GM12878 (cell line): Measurements from ENCODE around the gene MFSD12. TPM values are rescaled to one million over a fixed set of nuclear protein-coding genes. Genes with fewer than 3 reads are reported as not detected.

Experiments
- ATAC-seq: fragments of 200-7000 bp; cut with Tn5 transposase; 3 replicates; pipeline ENCODE4 v1.9.1; 2020; ENCODE audit warnings: mild to moderate bottlenecking, moderate library complexity
- BruUV-seq: library from RNA; stranded (reverse); fragments of 400-500 nt; replicated peaks from 2 replicates; lab custom pipeline; 2021; lab: Mats Ljungman, UMichigan
- CTCF ChIA-PET: fragments of 300-600 bp; sonication (Branson Sonifier 250); formaldehyde crosslinking; extraction: SDS; loops from one replicate; lab custom pipeline; 2021; ENCODE audit warnings: inconsistent platforms; lab: Yijun Ruan, JAX
- POLR2A ChIA-PET: fragments of 350-600 bp; formaldehyde crosslinking; extraction: SDS; loops from one replicate; lab custom pipeline; 2021; ENCODE audit warnings: inconsistent platforms; lab: Charles Lee
- RAD21 ChIA-PET: fragments of 300-600 bp; sonication (Branson Sonifier 250); formaldehyde crosslinking; loops from one replicate; lab custom pipeline; 2023; ENCODE audit warnings: antibody characterized with exemption; ENCODE audit not compliant: unreplicated experiment; lab: Charles Lee
- SMC1A ChIA-PET: fragments of 300-600 bp; sonication (Branson Sonifier 250); formaldehyde crosslinking; loops from one replicate; lab custom pipeline; 2023; ENCODE audit not compliant: unreplicated experiment, uncharacterized antibody; lab: Charles Lee
- DNase-seq: peaks from one replicate; pipeline ENCODE4 v3.0.0-alpha.2; 2011; ENCODE audit warnings: low read depth, low spot score
- FAIRE-seq: peaks from 3 replicates; lab custom pipeline; 2011; peaks lifted over from hg19 to GRCh38; lab: Jason Lieb, UNC
- H2AFZ ChIP-seq: 2 replicates; pipeline ENCODE4 v1.6.0; 2011; ENCODE audit warnings: low read depth, low read length, control low read depth; ENCODE audit not compliant: control insufficient read depth
- H3K27ac ChIP-seq: 2 replicates; pipeline ENCODE4 v1.5.1; 2011; ENCODE audit warnings: control low read depth; ENCODE audit not compliant: control insufficient read depth, insufficient read depth
- H3K27me3 ChIP-seq, 2 experiments: replicated peaks in 1 of 2; 2 replicates each; pipeline versions ENCODE4 v1.6.0 to v1.6.1; 2011; ENCODE audit warnings: low read length in 1 of 2; ENCODE audit not compliant: control insufficient read depth in 2 of 2, insufficient read depth in 2 of 2
- H3K36me3 ChIP-seq, 2 experiments: 2 replicates each; pipeline ENCODE4 v1.5.1; 2011; ENCODE audit warnings: low read length in 1 of 2; ENCODE audit not compliant: control insufficient read depth in 2 of 2, insufficient read depth in 2 of 2
- H3K4me1 ChIP-seq: 2 replicates; pipeline ENCODE4 v1.6.1; 2011; ENCODE audit warnings: mild to moderate bottlenecking, low read length, moderate library complexity, mixed read lengths; ENCODE audit not compliant: control insufficient read depth, insufficient read depth
- H3K4me2 ChIP-seq: 2 replicates; pipeline ENCODE4 v1.6.0; 2011; ENCODE audit warnings: control low read depth; ENCODE audit not compliant: control insufficient read depth, insufficient read depth
- H3K4me3 ChIP-seq: fragments of 200-600 bp; sonication (generic); 2 replicates; pipeline ENCODE4 v1.5.1; 2016
- H3K79me2 ChIP-seq: 2 replicates; pipeline ENCODE4 v1.6.0; 2011; ENCODE audit warnings: low read length; ENCODE audit not compliant: control insufficient read depth, insufficient read depth
- H3K9ac ChIP-seq: 2 replicates; pipeline ENCODE4 v1.8.0; 2011; ENCODE audit warnings: low read length, control low read depth, mixed read lengths; ENCODE audit not compliant: control insufficient read depth, insufficient read depth
- H3K9me3 ChIP-seq: replicated peaks from 3 replicates; pipeline ENCODE4 v1.5.1; 2011; ENCODE audit warnings: mild to moderate bottlenecking, low read length; ENCODE audit not compliant: control insufficient read depth, insufficient read depth
- H4K20me1 ChIP-seq: 2 replicates; pipeline ENCODE4 v1.6.0; 2011; ENCODE audit not compliant: control insufficient read depth, insufficient read depth
- ATF3 ChIP-seq: IDR thresholded peaks from 2 replicates; pipeline ENCODE4 v1.6.1; 2011; ENCODE audit warnings: low read depth, mild to moderate bottlenecking, low read length, moderate library complexity, borderline replicate concordance; ENCODE audit errors: extremely low read depth
- CBFB ChIP-seq: IDR thresholded peaks from 2 replicates; pipeline ENCODE4 v1.6.1; 2016; ENCODE audit warnings: antibody characterized with exemption, low read depth
- CBX3 ChIP-seq: fragments of 200-600 bp; sonication (generic); IDR thresholded peaks from 2 replicates; pipeline ENCODE4 v1.6.1; 2016; ENCODE audit warnings: low read depth, borderline replicate concordance
- DPF2 ChIP-seq: fragments of 450-650 bp; IDR thresholded peaks from 2 replicates; pipeline ENCODE4 v1.6.1; 2017; ENCODE audit warnings: mild to moderate bottlenecking
- EED ChIP-seq: sonication (generic); IDR thresholded peaks from 2 replicates; pipeline ENCODE4 v1.6.1; 2016; ENCODE audit warnings: antibody characterized with exemption, low read depth
- HDAC2 ChIP-seq: fragments of 200-600 bp; sonication (generic); IDR thresholded peaks from 2 replicates; pipeline ENCODE4 v1.6.1; 2017
- KDM1A ChIP-seq: fragments of 200-600 bp; sonication (generic); IDR thresholded peaks from 2 replicates; pipeline ENCODE4 v1.6.1; 2016; ENCODE audit warnings: borderline replicate concordance
- MEF2B ChIP-seq: fragments of 450-650 bp; IDR thresholded peaks from 2 replicates; pipeline ENCODE4 v1.6.1; 2018; ENCODE audit warnings: mild to moderate bottlenecking, moderate library complexity; ENCODE audit not compliant: partially characterized antibody, poor library complexity, severe bottlenecking
- PAX5 ChIP-seq: IDR thresholded peaks from 2 replicates; pipeline ENCODE4 v1.6.1; 2011; ENCODE audit warnings: low read depth, low read length, borderline replicate concordance
- RELB ChIP-seq: fragments of 450-650 bp; IDR thresholded peaks from 2 replicates; pipeline ENCODE4 v1.6.1; 2017; ENCODE audit warnings: low read depth, mild to moderate bottlenecking, moderate library complexity
- TCF12 ChIP-seq: IDR thresholded peaks from 2 replicates; pipeline ENCODE4 v1.6.1; 2011; ENCODE audit warnings: low read depth, mild to moderate bottlenecking, low read length
- ZBTB33 ChIP-seq: fragments of 450-650 bp; IDR thresholded peaks from 2 replicates; pipeline ENCODE4 v1.6.1; 2017; ENCODE audit warnings: mild to moderate bottlenecking
- ZSCAN29 ChIP-seq: fragments of 450-650 bp; IDR thresholded peaks from 2 replicates; pipeline ENCODE4 v1.6.1; 2017; ENCODE audit warnings: mild to moderate bottlenecking, moderate library complexity
- WGBS: methylation state at CpG from one replicate; pipeline ENCODE4 v1.1.6; 2016; ENCODE audit warnings: low lambda C conversion rate; ENCODE audit not compliant: insufficient replicate concordance, insufficient coverage; ENCODE audit errors: missing lambda C conversion rate; 5-methylcytosine and 5-hydroxymethylcytosine counted together
- in situ Hi-C: fragments of 300-500 bp; cut with MboI; formaldehyde crosslinking; loops from 9 replicates; pipeline ENCODE4 v1.14.3; 2018; ENCODE audit warnings: mixed read lengths
- intact Hi-C: fragments of 100-400 bp; cut with micrococcal nuclease; formaldehyde crosslinking; loops from one replicate; pipeline ENCODE4 v1.14.2; 2022; ENCODE audit not compliant: unreplicated experiment
- polyA plus RNA-seq, 11 experiments: library from polyadenylated mRNA; depleted of rRNA in 4 of 11; unstranded in 6 of 11; stranded (reverse) in 5 of 11; fragments of >200 nt; fragmentation: Nextera tagmentation in 4 of 11; fragmentation: Illumina TruSeq in 1 of 11; extraction: Ambion mirVana in 4 of 11; extraction: Trizol in 1 of 11; gene quantifications; 1 replicate in 1 of 11; 2 replicates in 10 of 11; pipeline versions ENCODE4 v1.2.1 to v1.2.3, GENCODE V29; 2011 to 2016; ENCODE audit warnings: inconsistent platforms in 2 of 11, missing spikeins in 2 of 11, low read depth in 1 of 11
- total RNA-seq, 4 experiments: library from RNA; depleted of rRNA in 3 of 4; stranded (reverse); fragments of >200 nt in 3 of 4; fragmentation: Illumina TruSeq in 1 of 4; extraction: Trizol in 1 of 4; gene quantifications; 2 replicates each; pipeline versions ENCODE4 v1.2.1 to v1.2.3, GENCODE V29; 2013 to 2021

Gene MFSD12
- total and polyA plus RNA-seq, 10 of the 15 experiments (the other 5 are each of a cell fraction or from before 2014, with no cell fraction given), result 0.58 to 65.9 (median 16.8) TPM

- intact Hi-C loops, result no loop called here
- H3K27ac ChIP-seq, result no peak overlapping the region
- H4K20me1 ChIP-seq, result no peaks in the 10 kb centered on the region
- H3K4me1 ChIP-seq, result peaks cover 4% of the 10 kb centered on the region; the same call in 1 of the 2 replicates
- no peak overlapping the region for H3K4me3 ChIP-seq
- WGBS, result 89% methylated on average over 2 of the region's 2 CpGs
- no peak overlapping the region for H3K9ac ChIP-seq
- CTCF ChIA-PET, result interaction anchor here (0.6 kb wide), 1 partner anchor 90 kb away, joined by 3 read pairs; no protein-coding TSS in a partner anchor
- H3K36me3 ChIP-seq, result peaks cover 3 to 18% of the 10 kb centered on the region in 2 experiments; a peak in 2 of 4 replicates
- FAIRE-seq, result no peak
- no peak for DNase-seq
- BruUV-seq, result no TSS peak
- peaks cover 5% of the 10 kb centered on the region for H3K79me2 ChIP-seq
- ATAC-seq, result no peak
- H3K27me3 ChIP-seq, result no peaks in the 10 kb centered on the region
- no peak overlapping the region for H2AFZ ChIP-seq
- in situ Hi-C loops, result no loop called here
- SMC1A ChIA-PET, result interaction anchor here (0.6 kb wide), 1 partner anchor 35 kb away, joined by 3 read pairs; no protein-coding TSS in a partner anchor
- POLR2A ChIA-PET, result no interaction called here
- H3K4me2 ChIP-seq, result no peak overlapping the region
- RAD21 ChIA-PET, result no interaction called here
- TF ChIP-seq MEF2B (no peak), EED (no peak)
- no peaks in the 10 kb centered on the region for H3K9me3 ChIP-seq
These were observed 38.7 kb downstream of the MFSD12 start for GRCh38 chr19:3518659-3519058.

- CTCF ChIA-PET, result interaction anchor here (0.6 kb wide), 1 partner anchor 63 kb away, joined by 3 read pairs; no protein-coding TSS in a partner anchor
- WGBS, result 86% methylated on average over 10 of the region's 10 CpGs
- no peak overlapping the region for H3K4me3 ChIP-seq
- POLR2A ChIA-PET, result interaction anchor here (0.6 kb wide), 1 partner anchor 57 kb away, joined by 8 read pairs; no protein-coding TSS in a partner anchor
- no peak overlapping the region for H2AFZ ChIP-seq
- DNase-seq, result no peak
- ATAC-seq, result no peak
- no peaks in the 10 kb centered on the region for H4K20me1 ChIP-seq
- H3K27ac ChIP-seq, result no peak overlapping the region
- RAD21 ChIA-PET, result no interaction called here
- BruUV-seq, result no TSS peak
- in situ Hi-C loops (no loop called here), intact Hi-C loops (no loop called here)
- H3K4me1 ChIP-seq, result peaks cover 4% of the 10 kb centered on the region; the same call in 1 of the 2 replicates
- FAIRE-seq, result no peak
- no peak overlapping the region for H3K4me2 ChIP-seq
- H3K27me3 ChIP-seq, result no peaks in the 10 kb centered on the region
- no peaks in the 10 kb centered on the region for H3K9me3 ChIP-seq
- SMC1A ChIA-PET, result interaction anchor here (0.6 kb wide), 1 partner anchor 35 kb away, joined by 3 read pairs; no protein-coding TSS in a partner anchor
- H3K9ac ChIP-seq, result no peak overlapping the region
- peaks cover 3 to 15% of the 10 kb centered on the region in 2 experiments; a peak in 2 of 4 replicates for H3K36me3 ChIP-seq
- H3K79me2 ChIP-seq, result peaks cover 5% of the 10 kb centered on the region
- TF ChIP-seq HDAC2 (no peak), KDM1A (no peak), ZSCAN29 (no peak), PAX5 (no peak), TCF12 (no peak), ATF3 (no peak), CBX3 (no peak), CBFB (no peak), DPF2 (no peak), RELB (no peak), ZBTB33 (no peak)
These were observed 39.1 kb downstream of the MFSD12 start for GRCh38 chr19:3518255-3518654.
